Neural progenitor cell (in vitro differentiated cells): ENCODE measurements around the gene REXO5. TPM values are rescaled to one million over a fixed set of nuclear protein-coding genes. Genes with fewer than 3 reads are reported as not detected.
A peak's percentile ranks its signal among the peaks of the same experiment; 100 is the strongest.

Source experiments
- DNase-seq: peaks from one replicate; pipeline ENCODE4 v3.0.0-alpha.2; 2016; ENCODE audit warnings: low spot score
- H2AFZ ChIP-seq: fragments of 200-600 bp; sonication (generic); replicated peaks from 2 replicates; pipeline ENCODE4 v1.6.1; 2016; ENCODE audit warnings: antibody characterized with exemption
- H3F3A ChIP-seq: fragments of 200-600 bp; sonication (generic); 2 replicates; pipeline ENCODE4 v1.6.1; 2016; ENCODE audit warnings: antibody characterized with exemption, low read depth
- H3K27ac ChIP-seq: fragments of 200-600 bp; sonication (generic); 2 replicates; pipeline ENCODE4 v1.5.1; 2016; ENCODE audit warnings: mild to moderate bottlenecking
- H3K27me3 ChIP-seq: fragments of 200-600 bp; sonication (generic); 2 replicates; pipeline ENCODE4 v1.6.1; 2016; ENCODE audit warnings: mild to moderate bottlenecking, moderate library complexity
- H3K36me3 ChIP-seq: fragments of 200-600 bp; sonication (generic); 2 replicates; pipeline ENCODE4 v1.5.1; 2016
- H3K4me1 ChIP-seq: fragments of 200-600 bp; sonication (generic); 2 replicates; pipeline ENCODE4 v1.6.1; 2016; ENCODE audit warnings: mixed run types
- H3K4me2 ChIP-seq: fragments of 200-600 bp; sonication (generic); 2 replicates; pipeline ENCODE4 v1.6.1; 2016
- H3K4me3 ChIP-seq: fragments of 200-600 bp; sonication (generic); 2 replicates; pipeline ENCODE4 v1.5.1; 2016
- H3K79me2 ChIP-seq: fragments of 200-600 bp; sonication (generic); 2 replicates; pipeline ENCODE4 v1.6.1; 2016; ENCODE audit warnings: low read depth
- H3K9ac ChIP-seq: fragments of 200-600 bp; sonication (generic); 2 replicates; pipeline ENCODE4 v1.6.1; 2016
- H3K9me3 ChIP-seq: fragments of 200-600 bp; sonication (generic); 2 replicates; pipeline ENCODE4 v1.5.1; 2016; ENCODE audit warnings: low read depth
- H4K20me1 ChIP-seq: fragments of 200-600 bp; sonication (generic); 2 replicates; pipeline ENCODE4 v1.6.1; 2016; ENCODE audit warnings: low read depth
- H3K27ac Mint-ChIP-seq: 3 replicates; pipeline ENCODE4 v1.8.0; 2021; ENCODE audit warnings: mixed read lengths
- H3K27me3 Mint-ChIP-seq: 2 replicates; pipeline ENCODE4 v1.8.0; 2022; ENCODE audit warnings: low read depth, mild to moderate bottlenecking, inconsistent platforms, moderate library complexity, mixed read lengths; ENCODE audit not compliant: insufficient read depth
- H3K36me3 Mint-ChIP-seq: 3 replicates; pipeline ENCODE4 v1.8.0; 2021; ENCODE audit warnings: mixed read lengths
- H3K4me1 Mint-ChIP-seq: 3 replicates; pipeline ENCODE4 v1.8.0; 2021; ENCODE audit warnings: mixed read lengths
- H3K4me3 Mint-ChIP-seq: 3 replicates; pipeline ENCODE4 v1.8.0; 2021; ENCODE audit warnings: mild to moderate bottlenecking, moderate library complexity, mixed read lengths
- H3K9me3 Mint-ChIP-seq: 3 replicates; pipeline ENCODE4 v1.8.0; 2020; ENCODE audit warnings: mixed read lengths
- CTCF ChIP-seq: fragments of 200-600 bp; sonication (generic); IDR thresholded peaks from 2 replicates; pipeline ENCODE4 v1.5.1; 2017; ENCODE audit warnings: antibody characterized with exemption, mild to moderate bottlenecking
- EZH2 ChIP-seq: fragments of 200-600 bp; sonication (generic); IDR thresholded peaks from 2 replicates; pipeline ENCODE4 v1.6.1; 2017; ENCODE audit warnings: antibody characterized with exemption, mild to moderate bottlenecking, moderate library complexity
- EZH2phosphoT487 ChIP-seq: fragments of 200-600 bp; sonication (generic); IDR thresholded peaks from 2 replicates; pipeline ENCODE4 v1.6.1; 2017; ENCODE audit warnings: antibody characterized with exemption
- total RNA-seq: library from RNA; depleted of rRNA; stranded (reverse); fragments of >200 nt; gene quantifications from 2 replicates; pipeline ENCODE4 v1.2.3, GENCODE V29; 2015; ENCODE audit warnings: low replicate concordance

Gene REXO5
- total RNA-seq, 1 donor from 2014 or later, result 13.1 TPM

- no peaks in the 10 kb centered on the region for H3F3A ChIP-seq
- H3K9me3 ChIP-seq, result no peaks in the 10 kb centered on the region
- DNase-seq, result no peak
- no peak overlapping the region for H3K4me2 ChIP-seq
- no peak overlapping the region for H3K4me3 ChIP-seq
- no peak overlapping the region for H3K4me3 Mint-ChIP-seq
- H3K36me3 ChIP-seq, result no peaks in the 10 kb centered on the region
- H3K9me3 Mint-ChIP-seq, result no peaks in the 10 kb centered on the region
- H3K79me2 ChIP-seq, result peaks cover 99% of the 10 kb centered on the region
- H3K27ac Mint-ChIP-seq, result peak overlapping the region; percentile 31
- H3K27me3 Mint-ChIP-seq, result no peaks in the 10 kb centered on the region
- peaks cover 9% of the 10 kb centered on the region for H3K4me1 ChIP-seq
- H4K20me1 ChIP-seq, result peaks cover 19% of the 10 kb centered on the region
- TF ChIP-seq EZH2phosphoT487 (no peak), EZH2 (no peak), CTCF (no peak)
- H3K27ac ChIP-seq, result no peak overlapping the region
- peaks cover 2% of the 10 kb centered on the region for H3K4me1 Mint-ChIP-seq
- peaks cover 9% of the 10 kb centered on the region for H3K36me3 Mint-ChIP-seq
- H3K27me3 ChIP-seq, result no peaks in the 10 kb centered on the region
- no peak overlapping the region for H3K9ac ChIP-seq
- no peak overlapping the region for H2AFZ ChIP-seq
Measured at GRCh38 chr16:20889625-20890275, 83.4 kb downstream of the REXO5 start.

GRCh38 chr16:20894388-20894787 lies 88.1 kb downstream of the REXO5 start:
- Histone ChIP-seq H3K36me3 (no peaks in the 10 kb centered on the region), H4K20me1 (peaks cover 35% of the 10 kb centered on the region)
- TF ChIP-seq EZH2, result no peak

GRCh38 chr16:20897253-20897897 lies 91.0 kb downstream of the REXO5 start:
- peaks cover 2% of the 10 kb centered on the region for H3K27me3 Mint-ChIP-seq
- Histone ChIP-seq H3K27me3 (no peaks in the 10 kb centered on the region), H3F3A (peaks cover 6% of the 10 kb centered on the region), H3K36me3 (no peaks in the 10 kb centered on the region), H3K9ac (no peak overlapping the region), H3K9me3 (no peaks in the 10 kb centered on the region), H3K79me2 (peaks cover 89% of the 10 kb centered on the region), H3K27ac (no peak overlapping the region), H3K4me3 (no peak overlapping the region), H3K4me1 (peaks cover 23% of the 10 kb centered on the region), H4K20me1 (peaks cover 19% of the 10 kb centered on the region), H3K4me2 (no peak overlapping the region), H2AFZ (no peak overlapping the region)
- no peaks in the 10 kb centered on the region for H3K36me3 Mint-ChIP-seq
- H3K27ac Mint-ChIP-seq, result no peak overlapping the region
- TF ChIP-seq EZH2, result no peak
- TF ChIP-seq CTCF, result no peak
- no peak for TF ChIP-seq EZH2phosphoT487
- H3K9me3 Mint-ChIP-seq, result no peaks in the 10 kb centered on the region
- peak overlapping the region; percentile 8 for H3K4me3 Mint-ChIP-seq
- DNase-seq, result no peak
- peaks cover 26% of the 10 kb centered on the region for H3K4me1 Mint-ChIP-seq

More at GRCh38 chr16:20894388-20894787, 88.1 kb downstream of the REXO5 start:
- Mint-ChIP-seq H3K9me3 (no peaks in the 10 kb centered on the region), H3K4me1 (peaks cover 15% of the 10 kb centered on the region), H3K36me3 (peaks cover 7% of the 10 kb centered on the region), H3K27me3 (no peaks in the 10 kb centered on the region), H3K4me3 (no peak overlapping the region), H3K27ac (no peak overlapping the region)
- Histone ChIP-seq H3K4me3 (no peak overlapping the region), H2AFZ (no peak overlapping the region), H3K9ac (no peak overlapping the region), H3K79me2 (peaks cover 98% of the 10 kb centered on the region), H3K9me3 (no peaks in the 10 kb centered on the region), H3K4me2 (no peak overlapping the region), H3K4me1 (peaks cover 14% of the 10 kb centered on the region), H3K27ac (no peak overlapping the region), H3F3A (no peaks in the 10 kb centered on the region), H3K27me3 (no peaks in the 10 kb centered on the region)
- DNase-seq, result no peak

GRCh38 chr16:20897922-20898321 lies 91.6 kb downstream of the REXO5 start:
- H3K4me1 ChIP-seq, result peaks cover 28% of the 10 kb centered on the region
- H3F3A ChIP-seq, result peaks cover 6% of the 10 kb centered on the region
- DNase-seq, result no peak
- no peaks in the 10 kb centered on the region for H3K36me3 ChIP-seq
- Mint-ChIP-seq H3K27ac (no peak overlapping the region), H3K4me1 (peaks cover 29% of the 10 kb centered on the region), H3K36me3 (no peaks in the 10 kb centered on the region), H3K27me3 (peaks cover 2% of the 10 kb centered on the region), H3K9me3 (no peaks in the 10 kb centered on the region), H3K4me3 (peak overlapping the region; percentile 8)
- no peaks in the 10 kb centered on the region for H3K27me3 ChIP-seq
- H3K79me2 ChIP-seq, result peaks cover 89% of the 10 kb centered on the region
- no peaks in the 10 kb centered on the region for H3K9me3 ChIP-seq
- peaks cover 19% of the 10 kb centered on the region for H4K20me1 ChIP-seq
- TF ChIP-seq CTCF (no peak), EZH2phosphoT487 (no peak), EZH2 (no peak)
- H3K27ac ChIP-seq, result no peak overlapping the region
- H3K4me2 ChIP-seq, result peak overlapping the region; percentile 92
- peak overlapping the region; percentile 89 for H3K4me3 ChIP-seq
- no peak overlapping the region for H2AFZ ChIP-seq
- no peak overlapping the region for H3K9ac ChIP-seq
